Measurements from ENCODE around the gene IFNA8. TPM values are rescaled to one million over a fixed set of nuclear protein-coding genes. Genes with fewer than 3 reads are reported as not detected.

The IFNA8 gene
- total RNA-seq, 1 experiment from 2014 or later, result not detected

GRCh38 chr9:21450733-21451394 lies 41.9 kb downstream of the IFNA8 start:
- no peak overlapping the region for H3K27ac ChIP-seq (ENCODE audit: low read length)
- DNase-seq (ENCODE audit: low read depth, low spot score) (no peak), ATAC-seq (no peak)
- H3K9me3 ChIP-seq (ENCODE audit: control insufficient read depth, insufficient read depth, low read depth, low read length), result no peaks in the 10 kb centered on the region
- H3K4me3 ChIP-seq (ENCODE audit: low read depth in 2 of 2, low read length in 2 of 2), result no peak overlapping the region
- TF ChIP-seq TCF7L2 (IDR thresholded peaks at IDR 0.05; ENCODE audit: low read depth, low read length), result no peak
- TF ChIP-seq, protein P1, sequence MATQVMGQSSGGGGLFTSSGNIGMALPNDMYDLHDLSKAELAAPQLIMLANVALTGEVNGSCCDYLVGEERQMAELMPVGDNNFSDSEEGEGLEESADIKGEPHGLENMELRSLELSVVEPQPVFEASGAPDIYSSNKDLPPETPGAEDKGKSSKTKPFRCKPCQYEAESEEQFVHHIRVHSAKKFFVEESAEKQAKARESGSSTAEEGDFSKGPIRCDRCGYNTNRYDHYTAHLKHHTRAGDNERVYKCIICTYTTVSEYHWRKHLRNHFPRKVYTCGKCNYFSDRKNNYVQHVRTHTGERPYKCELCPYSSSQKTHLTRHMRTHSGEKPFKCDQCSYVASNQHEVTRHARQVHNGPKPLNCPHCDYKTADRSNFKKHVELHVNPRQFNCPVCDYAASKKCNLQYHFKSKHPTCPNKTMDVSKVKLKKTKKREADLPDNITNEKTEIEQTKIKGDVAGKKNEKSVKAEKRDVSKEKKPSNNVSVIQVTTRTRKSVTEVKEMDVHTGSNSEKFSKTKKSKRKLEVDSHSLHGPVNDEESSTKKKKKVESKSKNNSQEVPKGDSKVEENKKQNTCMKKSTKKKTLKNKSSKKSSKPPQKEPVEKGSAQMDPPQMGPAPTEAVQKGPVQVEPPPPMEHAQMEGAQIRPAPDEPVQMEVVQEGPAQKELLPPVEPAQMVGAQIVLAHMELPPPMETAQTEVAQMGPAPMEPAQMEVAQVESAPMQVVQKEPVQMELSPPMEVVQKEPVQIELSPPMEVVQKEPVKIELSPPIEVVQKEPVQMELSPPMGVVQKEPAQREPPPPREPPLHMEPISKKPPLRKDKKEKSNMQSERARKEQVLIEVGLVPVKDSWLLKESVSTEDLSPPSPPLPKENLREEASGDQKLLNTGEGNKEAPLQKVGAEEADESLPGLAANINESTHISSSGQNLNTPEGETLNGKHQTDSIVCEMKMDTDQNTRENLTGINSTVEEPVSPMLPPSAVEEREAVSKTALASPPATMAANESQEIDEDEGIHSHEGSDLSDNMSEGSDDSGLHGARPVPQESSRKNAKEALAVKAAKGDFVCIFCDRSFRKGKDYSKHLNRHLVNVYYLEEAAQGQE (IDR thresholded peaks at IDR 0.05; ENCODE audit: insufficient read depth in 1 of 2, low read depth in 2 of 2, low read length in 1 of 2), result no peak
- TF ChIP-seq, protein P2, sequence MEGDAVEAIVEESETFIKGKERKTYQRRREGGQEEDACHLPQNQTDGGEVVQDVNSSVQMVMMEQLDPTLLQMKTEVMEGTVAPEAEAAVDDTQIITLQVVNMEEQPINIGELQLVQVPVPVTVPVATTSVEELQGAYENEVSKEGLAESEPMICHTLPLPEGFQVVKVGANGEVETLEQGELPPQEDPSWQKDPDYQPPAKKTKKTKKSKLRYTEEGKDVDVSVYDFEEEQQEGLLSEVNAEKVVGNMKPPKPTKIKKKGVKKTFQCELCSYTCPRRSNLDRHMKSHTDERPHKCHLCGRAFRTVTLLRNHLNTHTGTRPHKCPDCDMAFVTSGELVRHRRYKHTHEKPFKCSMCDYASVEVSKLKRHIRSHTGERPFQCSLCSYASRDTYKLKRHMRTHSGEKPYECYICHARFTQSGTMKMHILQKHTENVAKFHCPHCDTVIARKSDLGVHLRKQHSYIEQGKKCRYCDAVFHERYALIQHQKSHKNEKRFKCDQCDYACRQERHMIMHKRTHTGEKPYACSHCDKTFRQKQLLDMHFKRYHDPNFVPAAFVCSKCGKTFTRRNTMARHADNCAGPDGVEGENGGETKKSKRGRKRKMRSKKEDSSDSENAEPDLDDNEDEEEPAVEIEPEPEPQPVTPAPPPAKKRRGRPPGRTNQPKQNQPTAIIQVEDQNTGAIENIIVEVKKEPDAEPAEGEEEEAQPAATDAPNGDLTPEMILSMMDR (IDR thresholded peaks at IDR 0.05), result no peak
- no peak for TF ChIP-seq POLR2AphosphoS5 (IDR thresholded peaks at IDR 0.05; ENCODE audit: low read depth, low read length)
- TF ChIP-seq SIN3A (IDR thresholded peaks at IDR 0.05; ENCODE audit: borderline replicate concordance, insufficient read depth, low read depth, low read length), result no peak
- intact Hi-C loops (cut with micrococcal nuclease; ENCODE audit: unreplicated experiment), result no loop called here
- no TSS peak for BruUV-seq (replicated peaks)
- ChIA-PET POLR2A (no interaction called here), CTCF (no interaction called here)
- no peaks in the 10 kb centered on the region for H3K27me3 ChIP-seq (ENCODE audit: control insufficient read depth, insufficient read depth, low read length)
- H3K36me3 ChIP-seq (ENCODE audit: control insufficient read depth, insufficient read depth, low read length), result no peaks in the 10 kb centered on the region
- no peaks in the 10 kb centered on the region for H3K4me1 ChIP-seq (ENCODE audit: control insufficient read depth, insufficient read depth, low read length)
- in situ Hi-C loops (cut with HindIII; ENCODE audit: low pct_unique_long_range_greater_than_20kb, low sequenced_read_pairs), result no loop called here

GRCh38 chr9:21452681-21453080 lies 43.8 kb downstream of the IFNA8 start:
- no peak overlapping the region for H3K27ac ChIP-seq (ENCODE audit: low read length)
- DNase-seq (ENCODE audit: low read depth, low spot score) (no peak), ATAC-seq (no peak)
- no peaks in the 10 kb centered on the region for H3K27me3 ChIP-seq (ENCODE audit: control insufficient read depth, insufficient read depth, low read length)
- H3K4me3 ChIP-seq (ENCODE audit: low read depth in 2 of 2, low read length in 2 of 2), result no peak overlapping the region
- BruUV-seq (replicated peaks), result no TSS peak
- ChIA-PET CTCF (no interaction called here), POLR2A (no interaction called here)
- H3K4me1 ChIP-seq (ENCODE audit: control insufficient read depth, insufficient read depth, low read length), result no peaks in the 10 kb centered on the region
- in situ Hi-C loops (cut with HindIII; ENCODE audit: low pct_unique_long_range_greater_than_20kb, low sequenced_read_pairs) (no loop called here), intact Hi-C loops (cut with micrococcal nuclease; ENCODE audit: unreplicated experiment) (no loop called here)
- TF ChIP-seq, protein P2 (IDR thresholded peaks at IDR 0.05), result no peak
- TF ChIP-seq SIN3A (IDR thresholded peaks at IDR 0.05; ENCODE audit: borderline replicate concordance, insufficient read depth, low read depth, low read length), result no peak
- TF ChIP-seq POLR2AphosphoS5 (IDR thresholded peaks at IDR 0.05; ENCODE audit: low read depth, low read length), result no peak
- TF ChIP-seq, protein P1 (IDR thresholded peaks at IDR 0.05; ENCODE audit: insufficient read depth in 1 of 2, low read depth in 2 of 2, low read length in 1 of 2), result no peak
- no peak for TF ChIP-seq TCF7L2 (IDR thresholded peaks at IDR 0.05; ENCODE audit: low read depth, low read length)
- H3K9me3 ChIP-seq (ENCODE audit: control insufficient read depth, insufficient read depth, low read depth, low read length), result no peaks in the 10 kb centered on the region
- no peaks in the 10 kb centered on the region for H3K36me3 ChIP-seq (ENCODE audit: control insufficient read depth, insufficient read depth, low read length)

All from Panc1 (cell line).